HG03571 (cell line): Measurements from ENCODE around the gene TFEC.
"Not testable (repeated sequence)": the region's sequence is repeated elsewhere in the genome, so short reads cannot be mapped to it uniquely, and the experiment has no call there.

Source experiments
- ATAC-seq: cut with Tn5 transposase; IDR thresholded peaks from one replicate; pipeline ENCODE4 v1.9.1; 2021; ENCODE audit not compliant: unreplicated experiment

Gene TFEC

GRCh38 chr7:116030651-116031276, at the start of gene TFEC:
TFEC (minus strand) TSS chr7:116030763; CDS start chr7:115984441, 46,322 bp downstream.
- no peak for ATAC-seq

GRCh38 chr7:116075351-116076145, 45.0 kb upstream of the TFEC start:
- ATAC-seq: no peak

GRCh38 chr7:116071629-116072028, 41.1 kb upstream of the TFEC start:
- no peak for ATAC-seq

- ATAC-seq: no peak
Measured at GRCh38 chr7:116064179-116064578, 33.6 kb upstream of the TFEC start.

GRCh38 chr7:116062666-116063065, 32.1 kb upstream of the TFEC start:
- ATAC-seq: no peak

GRCh38 chr7:116052006-116052405, 21.4 kb upstream of the TFEC start:
- ATAC-seq: no peak

GRCh38 chr7:116047261-116047660, 16.7 kb upstream of the TFEC start:
- ATAC-seq: not testable (repeated sequence)

GRCh38 chr7:116045532-116045931, 15.0 kb upstream of the TFEC start:
- ATAC-seq: no peak

GRCh38 chr7:116041615-116042014, 11.1 kb upstream of the TFEC start:
- ATAC-seq: peak; percentile 90

GRCh38 chr7:116037401-116037800, 6.8 kb upstream of the TFEC start:
- no peak for ATAC-seq

GRCh38 chr7:116034411-116034810, 3.8 kb upstream of the TFEC start:
- ATAC-seq: no peak

GRCh38 chr7:116032886-116033285, 2.3 kb upstream of the TFEC start:
- ATAC-seq: no peak

- ATAC-seq: peak; percentile 61
Measured at GRCh38 chr7:116028787-116029186, 1.8 kb downstream of the TFEC start.

- no peak for ATAC-seq
Measured at GRCh38 chr7:116027786-116028185, 2.8 kb downstream of the TFEC start.

GRCh38 chr7:116024826-116025809, 5.4 kb downstream of the TFEC start:
- ATAC-seq: no peak

- no peak for ATAC-seq
Measured at GRCh38 chr7:116021237-116021636, 9.3 kb downstream of the TFEC start.

GRCh38 chr7:116018731-116019130, 11.8 kb downstream of the TFEC start:
- peak; percentile 44 for ATAC-seq

GRCh38 chr7:116013675-116014074, 16.9 kb downstream of the TFEC start:
- ATAC-seq: no peak

GRCh38 chr7:116011584-116011983, 19.0 kb downstream of the TFEC start:
- ATAC-seq: no peak

GRCh38 chr7:116004762-116005161, 25.8 kb downstream of the TFEC start:
- not testable (repeated sequence) for ATAC-seq

GRCh38 chr7:115997221-115997620, 33.3 kb downstream of the TFEC start:
- ATAC-seq: no peak
